HUES6 (cell line): ENCODE data around the gene TNNI2.

Experiments used
- H3K27ac ChIP-seq: 2 replicates; pipeline ENCODE4 v1.7.0; 2013; ENCODE audit warnings: low read depth, mild to moderate bottlenecking, low read length, inconsistent platforms
- H3K27me3 ChIP-seq: 2 replicates; pipeline ENCODE4 v1.6.1; 2013; ENCODE audit warnings: low read length; ENCODE audit not compliant: control insufficient read depth, insufficient read depth
- H3K36me3 ChIP-seq: 2 replicates; pipeline ENCODE4 v1.6.1; 2013; ENCODE audit warnings: low read length; ENCODE audit not compliant: control insufficient read depth, insufficient read depth
- H3K4me1 ChIP-seq: 2 replicates; pipeline ENCODE4 v1.6.1; 2013; ENCODE audit warnings: low read length; ENCODE audit not compliant: control insufficient read depth, insufficient read depth
- H3K4me3 ChIP-seq: 2 replicates; pipeline ENCODE4 v1.5.1; 2013; ENCODE audit warnings: low read depth, low read length
- H3K9ac ChIP-seq: one replicate; pipeline ENCODE4 v1.6.1; 2013; ENCODE audit warnings: mild to moderate bottlenecking, low read length
- H3K9me3 ChIP-seq: 2 replicates; pipeline ENCODE4 v1.6.1; 2013; ENCODE audit warnings: low read depth, low read length; ENCODE audit not compliant: control insufficient read depth, insufficient read depth

The TNNI2 gene

GRCh38 chr11:1821562-1821961 lies 17.2 kb upstream of the TNNI2 start:
- no peak overlapping the region for H3K4me3 ChIP-seq
- H3K36me3 ChIP-seq = no peaks in the 10 kb centered on the region
- H3K9ac ChIP-seq = no peak overlapping the region
- peaks cover 21% of the 10 kb centered on the region for H3K9me3 ChIP-seq
- no peak overlapping the region for H3K27ac ChIP-seq
- H3K27me3 ChIP-seq = no peaks in the 10 kb centered on the region; the same call in 1 of the 2 replicates
- peaks cover 3% of the 10 kb centered on the region; the same call in 1 of the 2 replicates for H3K4me1 ChIP-seq

GRCh38 chr11:1822648-1823375 lies 16.0 kb upstream of the TNNI2 start:
- Histone ChIP-seq H3K4me1 (peaks cover 3% of the 10 kb centered on the region; the same call in 1 of the 2 replicates), H3K4me3 (no peak overlapping the region), H3K36me3 (no peaks in the 10 kb centered on the region), H3K27ac (no peak overlapping the region), H3K27me3 (no peaks in the 10 kb centered on the region; the same call in 1 of the 2 replicates), H3K9me3 (peaks cover 19% of the 10 kb centered on the region), H3K9ac (no peak overlapping the region)

- Histone ChIP-seq H3K4me1 (peaks cover 3% of the 10 kb centered on the region; the same call in 1 of the 2 replicates), H3K27ac (no peak overlapping the region), H3K9me3 (peaks cover 12% of the 10 kb centered on the region), H3K4me3 (no peak overlapping the region), H3K9ac (no peak overlapping the region), H3K27me3 (no peaks in the 10 kb centered on the region; the same call in 1 of the 2 replicates), H3K36me3 (no peaks in the 10 kb centered on the region)
Measured at GRCh38 chr11:1823376-1824220, 15.2 kb upstream of the TNNI2 start.

- Histone ChIP-seq H3K4me3 (no peak overlapping the region), H3K9me3 (peaks cover 6% of the 10 kb centered on the region; the same call in 1 of the 2 replicates), H3K36me3 (no peaks in the 10 kb centered on the region), H3K4me1 (peaks cover 3% of the 10 kb centered on the region; the same call in 1 of the 2 replicates), H3K27me3 (no peaks in the 10 kb centered on the region; the same call in 1 of the 2 replicates), H3K9ac (no peak overlapping the region), H3K27ac (no peak overlapping the region)
Measured at GRCh38 chr11:1824221-1825038, 14.4 kb upstream of the TNNI2 start.

- Histone ChIP-seq H3K4me1 (peaks cover 3% of the 10 kb centered on the region; the same call in 1 of the 2 replicates), H3K27ac (no peak overlapping the region), H3K9ac (no peak overlapping the region), H3K27me3 (no peaks in the 10 kb centered on the region; the same call in 1 of the 2 replicates), H3K9me3 (peaks cover 4% of the 10 kb centered on the region; the same call in 1 of the 2 replicates), H3K4me3 (no peak overlapping the region), H3K36me3 (no peaks in the 10 kb centered on the region)
Measured at GRCh38 chr11:1825039-1825740, 13.6 kb upstream of the TNNI2 start.

- no peaks in the 10 kb centered on the region; the same call in 1 of the 2 replicates for H3K27me3 ChIP-seq
- no peaks in the 10 kb centered on the region for H3K36me3 ChIP-seq
- H3K9me3 ChIP-seq = peaks cover 4% of the 10 kb centered on the region; the same call in 1 of the 2 replicates
- H3K4me3 ChIP-seq = no peak overlapping the region
- H3K4me1 ChIP-seq = peaks cover 3% of the 10 kb centered on the region; the same call in 1 of the 2 replicates
- no peak overlapping the region for H3K9ac ChIP-seq
- H3K27ac ChIP-seq = no peak overlapping the region
Measured at GRCh38 chr11:1825785-1826451, 12.9 kb upstream of the TNNI2 start.

- H3K4me3 ChIP-seq = no peak overlapping the region
Measured at GRCh38 chr11:1826552-1827094, 12.2 kb upstream of the TNNI2 start.

GRCh38 chr11:1827095-1827813 lies 11.5 kb upstream of the TNNI2 start:
- Histone ChIP-seq H3K9ac (no peak overlapping the region), H3K36me3 (no peaks in the 10 kb centered on the region), H3K27me3 (no peaks in the 10 kb centered on the region; the same call in 1 of the 2 replicates), H3K4me3 (no peak overlapping the region), H3K27ac (no peak overlapping the region), H3K4me1 (peaks cover 9% of the 10 kb centered on the region; the same call in 1 of the 2 replicates), H3K9me3 (no peaks in the 10 kb centered on the region)

More at GRCh38 chr11:1826552-1827094, 12.2 kb upstream of the TNNI2 start:
- Histone ChIP-seq H3K9ac (no peak overlapping the region), H3K27ac (no peak overlapping the region), H3K36me3 (no peaks in the 10 kb centered on the region), H3K4me1 (peaks cover 3% of the 10 kb centered on the region; the same call in 1 of the 2 replicates), H3K9me3 (peaks cover 2% of the 10 kb centered on the region; the same call in 1 of the 2 replicates), H3K27me3 (no peaks in the 10 kb centered on the region; the same call in 1 of the 2 replicates)

GRCh38 chr11:1827931-1828330 lies 10.8 kb upstream of the TNNI2 start:
- no peaks in the 10 kb centered on the region for H3K36me3 ChIP-seq
- H3K27ac ChIP-seq = no peak overlapping the region
- H3K27me3 ChIP-seq = peaks cover 2% of the 10 kb centered on the region; the same call in 1 of the 2 replicates
- H3K9ac ChIP-seq = no peak overlapping the region
- H3K4me1 ChIP-seq = peaks cover 13% of the 10 kb centered on the region
- no peaks in the 10 kb centered on the region for H3K9me3 ChIP-seq
- no peak overlapping the region for H3K4me3 ChIP-seq
